NCI-H2081 (cell line): ENCODE measurements around the gene FTSJ1.
"Not testable (repeated sequence)": the region's sequence is repeated elsewhere in the genome, so short reads cannot be mapped to it uniquely, and the experiment has no call there.

Experiments used
- DNase-seq, 2 experiments: peaks; one replicate each; lab custom pipeline; 2025; lab: John Stamatoyannopoulos, UW

Gene FTSJ1

DNA sequence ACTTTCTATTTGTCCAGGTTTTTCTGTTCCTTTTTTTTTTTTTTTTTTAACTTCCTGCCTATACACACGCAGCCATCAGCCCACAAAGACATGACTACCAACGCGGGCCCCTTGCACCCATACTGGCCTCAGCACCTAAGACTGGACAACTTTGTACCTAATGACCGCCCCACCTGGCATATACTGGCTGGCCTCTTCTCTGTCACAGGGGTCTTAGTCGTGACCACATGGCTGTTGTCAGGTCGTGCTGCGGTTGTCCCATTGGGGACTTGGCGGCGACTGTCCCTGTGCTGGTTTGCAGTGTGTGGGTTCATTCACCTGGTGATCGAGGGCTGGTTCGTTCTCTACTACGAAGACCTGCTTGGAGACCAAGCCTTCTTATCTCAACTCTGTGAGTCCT is 47.7 kb downstream of the FTSJ1 start:
- no peak for DNase-seq

DNA sequence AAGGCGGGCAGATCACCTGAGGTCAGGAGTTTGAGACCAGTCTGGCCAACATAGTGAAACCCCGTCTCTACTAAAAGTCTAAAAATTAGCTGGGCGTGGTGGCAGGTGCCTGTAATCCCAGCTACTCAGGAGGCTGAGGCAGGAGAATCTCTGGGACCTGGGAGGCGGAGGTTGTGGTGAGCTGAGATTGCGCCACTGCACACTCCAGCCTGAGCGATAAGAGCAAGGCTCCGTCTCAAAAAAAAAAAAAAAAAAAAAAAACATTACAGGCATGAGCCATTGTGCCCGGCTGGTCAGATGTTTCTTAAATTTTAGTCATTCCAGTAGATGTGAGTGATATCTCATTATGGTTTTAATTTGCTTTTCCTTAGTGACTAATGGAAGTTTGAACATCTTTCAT is 49.9 kb downstream of the FTSJ1 start:
- not testable (repeated sequence) for DNase-seq

GRCh38 chrX:48530736-48531135 is 54.7 kb downstream of the FTSJ1 start:
- no peak for DNase-seq

- no peak for DNase-seq
These were observed 55.5 kb downstream of the FTSJ1 start for GRCh38 chrX:48531358-48531959.

GRCh38 chrX:48532161-48532560 is 56.2 kb downstream of the FTSJ1 start:
- DNase-seq = no peak

GRCh38 chrX:48533165-48533564 is 57.2 kb downstream of the FTSJ1 start:
- no peak for DNase-seq
